Fibroblast of skin of left quadriceps (primary cell): ENCODE results near the gene TDRD1.
A peak's percentile ranks its signal among the peaks of the same experiment; 100 is the strongest.
"Not testable (repeated sequence)": the region's sequence is repeated elsewhere in the genome, so short reads cannot be mapped to it uniquely, and the experiment has no call there.

ENCODE experiments used
- DNase-seq, 2 experiments: peaks; one replicate each; pipeline ENCODE4 v3.0.0-alpha.2; 2013; ENCODE audit warnings: low read depth in 2 of 2

Gene TDRD1

DNA sequence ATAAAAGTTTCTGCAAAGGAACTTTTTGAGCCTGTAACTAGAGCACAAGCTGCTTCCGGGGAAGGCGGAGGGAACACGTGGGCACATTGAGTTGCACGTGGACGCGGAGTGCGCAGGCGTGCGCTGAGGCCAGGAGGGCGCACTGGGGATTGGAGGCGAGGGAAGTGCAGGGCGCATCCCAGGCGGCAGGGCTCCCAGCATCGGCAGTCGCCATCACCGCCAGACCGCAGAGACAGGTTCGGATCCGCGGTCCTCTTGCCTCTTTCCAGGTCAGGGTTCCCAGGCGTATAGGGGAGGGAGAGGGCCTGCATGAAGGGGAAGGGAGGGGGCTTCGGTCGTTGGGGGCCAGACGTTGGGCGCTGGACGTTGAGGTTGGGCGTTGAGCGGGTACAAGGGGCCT, at the start of gene TDRD1:
TDRD1 (plus strand) TSS at position 206 of the 400 bp plus-strand sequence. CDS start 8,479 bp downstream, outside the sequence.
- no peak for DNase-seq

DNA sequence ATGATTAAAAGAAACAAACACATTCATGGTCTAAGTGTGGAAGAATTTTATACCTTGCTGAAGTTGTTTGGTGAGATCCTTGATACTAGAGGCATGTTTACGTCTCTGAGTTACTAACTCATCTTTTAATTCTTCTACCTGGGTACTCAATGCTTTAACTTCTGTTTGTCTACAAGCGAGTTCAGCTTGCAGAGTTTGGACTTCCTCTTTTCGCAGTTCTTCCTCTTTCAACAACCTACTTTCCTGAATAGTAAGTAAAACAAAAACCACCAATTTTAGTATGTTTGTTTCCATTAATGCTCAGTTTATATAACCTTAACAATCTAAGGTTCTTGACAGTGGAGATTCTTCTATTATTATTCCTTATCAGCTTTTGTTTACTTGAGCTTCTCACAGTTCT, 48.1 kb upstream of the TDRD1 start:
- DNase-seq, result no peak

GRCh38 chr10:114135476-114135875, 43.7 kb upstream of the TDRD1 start:
- DNase-seq, result no peak

DNA sequence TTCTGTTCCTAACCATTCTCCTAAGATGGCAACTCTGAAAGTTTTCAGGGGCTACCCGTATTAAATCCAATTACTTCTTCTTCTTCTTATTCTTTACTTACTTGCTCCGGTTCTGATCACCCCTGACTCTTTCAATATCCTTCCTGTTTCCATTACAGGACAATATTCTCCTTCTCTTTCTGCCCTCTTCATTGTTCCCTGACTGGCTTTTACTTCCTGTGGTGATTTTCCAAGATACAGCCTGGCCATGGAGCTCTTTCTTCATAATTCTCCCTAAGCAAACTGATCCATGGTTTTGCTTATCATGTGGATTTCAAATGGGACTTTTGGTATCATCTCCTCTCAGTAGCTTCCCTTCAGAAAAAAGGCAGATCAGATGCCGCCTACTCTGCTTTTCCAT, 40.6 kb upstream of the TDRD1 start:
- no peak for DNase-seq

DNA sequence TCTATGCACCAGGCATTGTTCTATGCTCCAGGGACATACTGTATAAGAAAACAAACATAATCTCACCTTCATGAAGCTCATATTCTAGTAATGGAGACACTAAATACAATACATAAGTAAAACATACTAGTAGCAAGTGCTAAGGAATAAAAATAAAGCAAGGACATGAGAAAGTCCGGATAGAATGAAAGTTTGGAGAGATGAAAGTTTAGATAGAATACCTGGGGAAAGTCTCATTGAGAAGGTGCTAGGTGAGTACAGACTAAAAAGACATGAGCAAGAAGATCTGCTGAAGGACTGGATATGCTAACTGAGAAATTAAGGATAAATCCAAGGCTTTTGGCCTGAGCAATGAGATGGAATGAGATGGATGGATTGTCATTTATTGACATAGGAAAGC, 39.1 kb upstream of the TDRD1 start:
- no peak for DNase-seq

DNA sequence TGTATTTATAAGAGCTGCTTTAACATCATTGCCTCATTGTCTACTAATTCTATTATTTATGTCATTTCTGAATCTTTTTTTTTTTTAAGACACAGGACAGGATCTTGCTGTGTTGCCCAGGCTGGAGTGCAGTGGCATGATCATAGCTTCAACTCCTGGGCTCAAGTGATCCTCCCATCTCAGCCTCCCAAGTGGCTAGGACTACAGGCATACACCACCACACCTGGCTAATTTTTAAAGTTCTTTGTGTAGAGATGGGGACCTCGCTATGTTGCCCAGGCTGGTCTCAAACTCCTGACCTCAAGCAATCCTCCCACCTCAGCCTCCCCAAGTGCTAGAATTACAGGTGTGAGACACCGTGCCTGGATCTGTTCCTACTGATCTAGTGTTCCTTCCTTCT, 38.3 kb upstream of the TDRD1 start:
- DNase-seq, result not testable (repeated sequence)

DNA sequence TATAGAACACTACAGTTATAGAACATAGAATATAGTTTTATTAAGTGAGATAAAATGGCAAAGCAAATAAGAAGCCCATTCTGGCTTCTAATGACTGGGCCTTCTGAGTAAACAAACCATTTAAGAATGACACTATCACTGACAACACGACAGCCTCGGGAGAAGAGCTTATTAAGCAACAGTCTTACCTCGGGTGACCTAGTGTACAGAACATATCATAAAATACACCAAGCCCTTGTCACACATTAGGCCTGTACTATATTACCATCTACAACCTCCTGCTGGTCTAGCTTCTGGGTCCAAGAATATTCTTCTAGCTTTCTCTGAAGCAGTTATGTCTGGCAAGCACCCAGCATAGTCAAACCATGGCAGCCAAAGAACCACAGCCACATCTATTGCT, 37.1 kb upstream of the TDRD1 start:
- DNase-seq, result no peak

DNA sequence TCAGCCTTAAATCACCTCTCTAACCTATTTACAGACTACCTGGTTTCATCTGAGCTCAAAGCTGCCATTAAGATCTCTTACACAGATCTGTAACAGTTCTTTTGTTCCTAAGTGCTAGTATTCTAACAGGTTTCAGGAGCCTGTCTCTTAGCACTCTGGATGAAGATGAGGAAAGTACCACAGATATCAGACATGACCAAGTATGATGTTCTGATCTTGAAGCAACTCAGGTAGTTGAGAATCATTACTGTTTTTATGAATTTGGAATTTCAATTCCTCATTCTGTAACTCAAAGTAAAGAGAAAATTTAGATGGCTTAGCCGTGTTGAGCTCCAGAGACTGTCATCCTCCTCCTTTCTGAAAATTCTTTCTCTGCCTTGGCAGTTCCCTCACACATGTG, 36.0 kb upstream of the TDRD1 start:
- DNase-seq, result no peak

DNA sequence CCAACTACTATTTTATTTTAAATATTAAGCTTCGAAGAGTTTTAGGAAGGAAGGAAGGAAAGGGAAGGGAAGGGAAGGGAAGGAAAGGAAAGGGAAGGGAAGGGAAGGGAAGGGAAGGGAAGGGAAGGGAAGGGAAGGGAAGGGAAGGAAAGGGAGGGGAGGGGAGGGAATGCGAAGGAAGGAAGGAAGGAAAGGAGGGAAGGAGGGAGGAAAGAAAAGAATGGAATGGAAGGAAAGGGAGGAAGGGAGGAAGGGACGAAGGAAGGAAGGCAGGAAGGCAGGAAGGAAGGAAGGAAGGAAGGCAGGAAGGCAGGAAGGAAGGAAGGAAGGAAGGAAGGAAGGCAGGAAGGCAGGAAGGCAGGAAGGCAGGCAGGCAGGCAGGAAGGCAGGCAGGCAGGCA, 29.7 kb upstream of the TDRD1 start:
- DNase-seq, result not testable (repeated sequence)

DNA sequence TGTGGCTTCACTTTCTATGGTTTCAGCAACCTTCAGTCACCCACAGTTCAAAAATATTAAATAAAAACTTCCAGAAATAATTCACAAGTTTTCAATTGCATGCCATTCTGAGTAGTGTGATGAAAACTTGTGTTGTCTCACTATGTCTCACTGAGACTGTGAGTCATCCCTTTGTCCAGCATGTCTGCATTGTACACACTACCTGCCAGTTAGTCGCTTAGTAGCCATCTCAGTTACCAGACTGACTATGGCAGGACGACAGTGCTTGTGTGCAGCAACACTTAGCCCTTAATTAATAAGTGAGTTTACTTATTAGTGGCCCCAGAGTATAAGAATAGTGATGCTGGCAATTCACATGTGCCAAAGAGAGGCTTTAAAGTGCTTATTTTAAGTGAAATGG, 27.7 kb upstream of the TDRD1 start:
- peak; percentile 37 to 42 for DNase-seq

DNA sequence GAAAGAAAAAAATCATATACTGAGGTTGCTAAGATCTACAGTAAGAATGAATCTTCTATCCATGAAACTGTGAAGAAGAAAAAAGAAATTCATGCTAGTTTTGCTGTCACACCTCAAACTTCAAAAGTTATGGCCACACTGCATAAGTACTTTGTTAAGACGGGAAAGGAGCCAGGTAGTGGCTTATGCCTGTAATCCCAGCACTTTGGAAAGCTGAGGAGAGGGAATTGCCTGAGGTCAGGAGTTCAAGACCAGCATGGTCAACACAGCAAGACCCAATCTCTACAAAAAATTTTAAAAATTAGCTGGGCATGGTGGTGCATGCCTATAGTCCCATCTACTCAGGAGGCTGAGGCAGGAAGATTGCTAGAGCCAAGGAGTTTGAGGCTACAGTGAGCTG, 27.3 kb upstream of the TDRD1 start:
- DNase-seq, result no peak

GRCh38 chr10:114157912-114158311, 21.2 kb upstream of the TDRD1 start:
- DNase-seq, result no peak

GRCh38 chr10:114163062-114163461, 16.1 kb upstream of the TDRD1 start:
- DNase-seq, result no peak

DNA sequence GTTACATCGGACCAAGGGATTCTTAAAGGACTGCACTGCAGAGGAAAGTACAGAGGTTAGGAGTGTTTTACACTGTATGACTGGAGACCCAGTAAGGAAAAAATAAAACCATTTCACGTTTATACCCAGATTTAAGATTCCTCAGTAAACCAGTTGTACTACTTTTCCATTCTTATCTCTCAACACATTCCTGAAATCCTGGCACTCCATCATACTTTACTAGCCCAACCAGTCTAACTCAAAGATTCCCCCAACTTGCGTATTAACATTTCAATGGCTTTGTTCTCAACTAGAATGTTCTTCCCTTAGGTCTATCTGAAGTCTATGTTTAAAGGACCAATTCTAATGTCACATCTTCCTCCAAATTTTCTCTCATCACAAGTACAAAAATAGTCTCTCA, 13.1 kb upstream of the TDRD1 start:
- DNase-seq, result no peak

- DNase-seq, result no peak
These were observed 12.7 kb upstream of the TDRD1 start for GRCh38 chr10:114166494-114166893.

GRCh38 chr10:114167985-114168384, 11.2 kb upstream of the TDRD1 start:
- no peak for DNase-seq

GRCh38 chr10:114168450-114169009, 10.6 kb upstream of the TDRD1 start:
- DNase-seq, result no peak

DNA sequence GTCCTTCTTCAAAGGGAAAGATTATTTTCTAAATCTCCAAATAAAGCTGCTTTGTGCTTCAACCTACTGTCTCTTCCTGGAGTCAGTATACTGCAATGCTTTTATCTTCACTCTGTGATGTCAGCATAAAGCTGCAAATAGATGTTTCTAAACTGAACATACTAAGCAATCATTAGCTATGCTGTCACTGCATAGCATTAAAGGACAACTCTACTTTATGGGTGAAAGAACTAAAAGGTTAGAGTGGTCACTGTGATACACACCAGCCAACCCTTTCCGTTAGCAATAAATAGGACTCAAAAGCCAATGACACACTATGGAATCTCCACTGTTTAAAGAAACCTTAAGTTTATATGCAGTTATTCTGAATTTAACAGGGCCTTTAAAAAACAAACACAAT, 6.9 kb upstream of the TDRD1 start:
- no peak for DNase-seq

DNA sequence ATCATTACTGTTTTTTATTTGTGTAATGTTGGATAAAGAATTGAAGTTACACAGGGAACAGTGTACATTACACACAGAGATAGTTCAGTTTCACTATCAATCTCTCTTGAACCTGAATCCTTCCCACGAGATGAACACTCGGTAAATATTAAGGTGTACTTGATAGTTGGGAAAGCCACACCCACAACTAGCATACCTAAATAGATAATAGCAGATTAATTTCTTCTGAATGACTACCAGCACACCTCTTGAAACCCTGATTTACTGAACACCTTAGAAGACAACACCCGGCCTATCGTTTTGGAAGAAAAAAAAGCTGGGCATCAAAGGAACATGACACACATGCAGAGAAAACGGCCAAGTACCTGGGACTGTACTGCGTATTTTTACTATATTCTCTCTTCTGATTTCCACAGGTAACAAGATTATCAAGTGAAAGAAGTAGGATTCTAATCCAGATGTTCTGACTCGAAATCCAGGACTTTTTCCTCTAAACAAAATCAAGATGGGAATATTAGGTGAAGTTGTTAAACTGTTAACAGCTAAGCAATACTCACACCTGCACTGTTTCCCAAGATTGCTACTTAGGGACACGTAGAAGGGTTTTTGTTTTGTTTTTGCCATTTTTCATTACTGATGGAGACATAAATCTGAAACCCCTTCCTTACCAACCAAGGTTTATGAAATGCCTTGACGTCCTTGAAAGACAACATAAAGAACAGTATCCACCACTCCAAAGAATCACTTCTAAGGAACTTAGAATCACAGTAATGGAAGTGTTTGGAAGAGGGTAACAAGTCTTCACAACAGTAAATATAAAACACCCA, 6.2 kb upstream of the TDRD1 start:
- no peak for DNase-seq

GRCh38 chr10:114173603-114173920, 5.6 kb upstream of the TDRD1 start:
- no peak for DNase-seq

DNA sequence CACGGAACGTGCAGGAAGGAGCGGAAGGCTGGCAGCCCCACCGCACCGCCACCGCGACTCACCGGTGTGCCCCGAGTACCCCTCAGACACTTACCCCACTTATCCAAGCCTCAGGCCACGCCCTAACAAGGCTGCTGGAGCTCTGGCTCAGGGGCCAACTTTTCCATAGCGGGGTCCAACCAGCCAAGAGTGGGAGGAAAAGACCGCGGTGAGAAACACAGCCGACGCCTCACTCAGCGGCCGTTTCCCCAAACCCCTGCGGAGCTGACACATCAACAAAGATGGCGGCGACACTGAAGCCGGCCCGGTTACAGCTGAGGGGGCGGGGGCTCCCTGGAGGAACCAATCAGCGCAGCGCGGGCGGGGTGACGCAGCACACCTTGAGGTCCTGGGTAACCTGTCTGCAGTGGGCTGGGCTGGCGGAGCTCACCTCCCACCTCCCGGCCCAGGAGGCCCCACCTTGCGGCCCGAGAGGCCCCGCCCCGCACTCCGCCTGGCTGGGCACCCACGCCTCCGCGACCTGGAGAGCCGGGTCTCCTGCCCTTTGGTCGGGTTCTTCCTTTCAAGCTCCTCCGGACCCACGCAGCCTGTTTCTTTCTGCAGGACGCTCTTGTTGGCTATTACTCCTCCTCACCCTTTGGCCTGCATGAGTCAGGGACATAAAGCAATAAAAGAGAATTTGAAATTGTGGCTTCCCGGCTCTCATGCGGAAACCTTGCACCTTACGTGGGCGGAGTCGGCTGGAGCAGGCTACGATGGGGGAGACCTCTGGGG, 5.0 kb upstream of the TDRD1 start, which contains the start of gene CCDC186:
CCDC186 (minus strand) TSS at position 283 of the 774 bp plus-strand sequence. CDS start 10,935 bp downstream, outside the sequence.
- peak; percentile 48 to 63 for DNase-seq

GRCh38 chr10:114174695-114175188, 4.4 kb upstream of the TDRD1 start:
- no peak for DNase-seq

DNA sequence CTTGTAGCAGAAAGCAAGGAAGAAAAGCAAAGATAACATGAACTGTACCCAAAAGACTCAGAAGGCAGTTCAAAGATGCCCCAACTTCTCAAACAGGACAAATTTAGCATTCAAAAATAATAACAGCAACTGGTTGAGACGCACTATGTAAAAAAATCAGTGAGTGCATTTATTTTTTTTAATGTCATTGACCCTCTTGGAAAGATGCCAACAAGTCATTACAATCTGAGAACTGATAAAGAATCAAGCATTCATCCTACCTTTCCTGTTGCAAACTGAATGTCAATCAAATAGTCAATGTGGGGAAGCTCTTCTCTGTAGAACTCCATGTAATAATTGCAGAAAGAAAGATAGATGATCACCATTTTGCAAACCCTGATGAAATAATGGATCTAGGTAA, 3.5 kb upstream of the TDRD1 start:
- DNase-seq, result no peak
